Smooth muscle cell (in vitro differentiated cells): ENCODE measurements around the gene AQP4. TPM values are rescaled to one million over a fixed set of nuclear protein-coding genes. Genes with fewer than 3 reads are reported as not detected.

Experiments used
- DNase-seq: peaks from one replicate; lab custom pipeline; 2025; ENCODE audit not compliant: unreplicated experiment; lab: John Stamatoyannopoulos, UW
- H2AFZ ChIP-seq: fragments of 200-600 bp; sonication (generic); 2 replicates; pipeline ENCODE4 v1.6.0; 2016; ENCODE audit warnings: antibody characterized with exemption, low read depth, mild to moderate bottlenecking
- H3F3A ChIP-seq: fragments of 200-600 bp; sonication (generic); 2 replicates; pipeline ENCODE4 v1.6.0; 2017; ENCODE audit warnings: antibody characterized with exemption, low read depth
- H3K27ac ChIP-seq: fragments of 200-600 bp; sonication (generic); 2 replicates; pipeline ENCODE4 v1.5.1; 2016; ENCODE audit warnings: low read depth, mild to moderate bottlenecking
- H3K27me3 ChIP-seq: fragments of 200-600 bp; sonication (generic); 2 replicates; pipeline ENCODE4 v1.6.1; 2016; ENCODE audit warnings: low read depth, mild to moderate bottlenecking
- H3K36me3 ChIP-seq: fragments of 200-600 bp; sonication (generic); 2 replicates; pipeline ENCODE4 v1.5.1; 2016; ENCODE audit warnings: low read depth
- H3K4me1 ChIP-seq: fragments of 200-600 bp; sonication (generic); 2 replicates; pipeline ENCODE4 v1.5.1; 2016; ENCODE audit warnings: low read depth
- H3K4me2 ChIP-seq: fragments of 200-600 bp; sonication (generic); 2 replicates; pipeline ENCODE4 v1.6.0; 2016; ENCODE audit warnings: mild to moderate bottlenecking
- H3K4me3 ChIP-seq: fragments of 200-600 bp; sonication (generic); 2 replicates; pipeline ENCODE4 v1.5.1; 2016; ENCODE audit warnings: mild to moderate bottlenecking
- H3K79me2 ChIP-seq: fragments of 200-600 bp; sonication (generic); 2 replicates; pipeline ENCODE4 v1.6.0; 2016; ENCODE audit warnings: low read depth, mild to moderate bottlenecking
- H3K9ac ChIP-seq: fragments of 200-600 bp; sonication (generic); 2 replicates; pipeline ENCODE4 v1.6.0; 2016; ENCODE audit warnings: low read depth
- H3K9me3 ChIP-seq: fragments of 200-600 bp; sonication (generic); replicated peaks from 2 replicates; pipeline ENCODE4 v1.5.1; 2016; ENCODE audit warnings: low read depth
- H4K20me1 ChIP-seq: fragments of 200-600 bp; sonication (generic); 2 replicates; pipeline ENCODE4 v1.6.0; 2016; ENCODE audit warnings: low read depth
- CTCF ChIP-seq: fragments of 200-600 bp; sonication (generic); IDR thresholded peaks from 2 replicates; pipeline ENCODE4 v1.5.1; 2017; ENCODE audit warnings: borderline replicate concordance, mild to moderate bottlenecking, antibody characterized with exemption; ENCODE audit not compliant: insufficient read depth, poor library complexity, severe bottlenecking
- WGBS: methylation state at CpG from one replicate; pipeline ENCODE4 v1.1.7; 2016; ENCODE audit warnings: low lambda C conversion rate; 5-methylcytosine and 5-hydroxymethylcytosine counted together
- polyA plus RNA-seq: library from polyadenylated mRNA; unstranded; fragments of >200 nt; fragmentation: Nextera tagmentation; extraction: Ambion mirVana; gene quantifications from 2 replicates; pipeline ENCODE4 v1.2.1, GENCODE V29; 2016
- total RNA-seq: library from RNA; depleted of rRNA; stranded (reverse); fragments of >200 nt; gene quantifications from 2 replicates; pipeline ENCODE4 v1.2.3, GENCODE V29; 2014

Gene AQP4
- total and polyA plus RNA-seq, 2 experiments from 2014 or later: not detected

DNA sequence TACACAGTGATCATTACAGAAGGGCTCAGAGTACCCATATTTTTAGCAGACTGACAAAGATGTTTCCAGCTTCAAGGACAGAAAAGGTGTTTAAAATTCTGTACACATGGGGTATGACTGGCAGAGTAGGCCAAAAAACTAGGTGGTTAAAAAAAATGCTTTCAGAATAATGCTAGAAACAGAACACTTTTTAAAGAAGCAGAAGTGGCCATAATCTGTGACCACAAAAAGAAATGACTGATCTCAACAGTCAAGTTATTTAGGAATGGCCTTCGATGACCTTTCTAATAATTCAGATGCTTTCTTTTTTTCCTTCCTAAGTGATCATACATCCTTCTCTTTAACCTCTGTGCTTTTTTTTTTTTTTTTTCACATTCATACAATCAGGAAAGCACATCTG lies 4.1 kb upstream of the AQP4 start:
- no peak for DNase-seq
- H2AFZ ChIP-seq: peak overlapping the region; percentile 7
- peaks cover 5% of the 10 kb centered on the region for H3K27me3 ChIP-seq
- H4K20me1 ChIP-seq: no peaks in the 10 kb centered on the region
- H3K36me3 ChIP-seq: no peaks in the 10 kb centered on the region
- H3K4me2 ChIP-seq: peak overlapping the region; percentile 49
- no peaks in the 10 kb centered on the region for H3K4me1 ChIP-seq
- no peaks in the 10 kb centered on the region for H3K9me3 ChIP-seq
- H3F3A ChIP-seq: no peaks in the 10 kb centered on the region
- no peak for TF ChIP-seq CTCF
- no peaks in the 10 kb centered on the region for H3K79me2 ChIP-seq
- H3K9ac ChIP-seq: no peak overlapping the region
- WGBS: 93% methylated on average over 1 of the region's 1 CpG
- no peak overlapping the region for H3K4me3 ChIP-seq
- peak overlapping the region; percentile 47 for H3K27ac ChIP-seq

- WGBS: 12% methylated on average over 6 of the region's 6 CpGs
- H3K4me2 ChIP-seq: peak overlapping the region; percentile 49
- H3F3A ChIP-seq: no peaks in the 10 kb centered on the region
- H3K4me1 ChIP-seq: no peaks in the 10 kb centered on the region
- H3K27ac ChIP-seq: peak overlapping the region; percentile 47
- H3K79me2 ChIP-seq: no peaks in the 10 kb centered on the region
- H2AFZ ChIP-seq: peak overlapping the region; percentile 7
- peaks cover 11% of the 10 kb centered on the region for H3K27me3 ChIP-seq
- H3K9ac ChIP-seq: no peak overlapping the region
- DNase-seq: no peak
- H3K4me3 ChIP-seq: no peak overlapping the region
- H4K20me1 ChIP-seq: no peaks in the 10 kb centered on the region
- H3K36me3 ChIP-seq: no peaks in the 10 kb centered on the region
- no peak for TF ChIP-seq CTCF
- H3K9me3 ChIP-seq: no peaks in the 10 kb centered on the region
These were observed 3.6 kb upstream of the AQP4 start for GRCh38 chr18:26868968-26869586.

DNA sequence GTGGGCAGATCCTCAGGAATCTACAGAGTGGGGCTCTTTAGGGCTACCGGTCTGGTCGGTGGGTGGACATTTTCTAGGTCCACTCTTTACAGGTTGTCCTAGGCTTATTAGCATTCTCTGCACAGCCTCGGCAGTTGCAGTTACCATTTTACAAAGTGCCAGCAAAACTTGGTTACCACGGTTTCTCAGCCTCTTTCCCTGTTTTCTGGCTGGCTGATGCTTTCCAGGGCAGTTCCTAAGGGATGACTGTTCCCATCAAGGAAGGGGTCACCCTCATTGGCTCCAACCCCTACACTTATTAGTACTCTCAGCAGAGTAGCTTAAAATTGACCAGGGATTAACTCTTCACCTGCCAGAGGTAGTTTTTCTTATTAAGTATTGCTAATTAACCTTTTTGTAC lies 2.0 kb upstream of the AQP4 start:
- H3K9me3 ChIP-seq: no peaks in the 10 kb centered on the region
- H3K4me3 ChIP-seq: no peak overlapping the region
- no peak overlapping the region for H3K9ac ChIP-seq
- DNase-seq: no peak
- no peak for TF ChIP-seq CTCF
- no peaks in the 10 kb centered on the region for H3K79me2 ChIP-seq
- H4K20me1 ChIP-seq: no peaks in the 10 kb centered on the region
- H3K27me3 ChIP-seq: peaks cover 24% of the 10 kb centered on the region
- H3K27ac ChIP-seq: no peak overlapping the region
- no peak overlapping the region for H3K4me2 ChIP-seq
- peaks cover 4% of the 10 kb centered on the region for H3K4me1 ChIP-seq
- no peaks in the 10 kb centered on the region for H3K36me3 ChIP-seq
- 59% methylated on average over 4 of the region's 4 CpGs for WGBS
- H3F3A ChIP-seq: no peaks in the 10 kb centered on the region
- no peak overlapping the region for H2AFZ ChIP-seq

DNA sequence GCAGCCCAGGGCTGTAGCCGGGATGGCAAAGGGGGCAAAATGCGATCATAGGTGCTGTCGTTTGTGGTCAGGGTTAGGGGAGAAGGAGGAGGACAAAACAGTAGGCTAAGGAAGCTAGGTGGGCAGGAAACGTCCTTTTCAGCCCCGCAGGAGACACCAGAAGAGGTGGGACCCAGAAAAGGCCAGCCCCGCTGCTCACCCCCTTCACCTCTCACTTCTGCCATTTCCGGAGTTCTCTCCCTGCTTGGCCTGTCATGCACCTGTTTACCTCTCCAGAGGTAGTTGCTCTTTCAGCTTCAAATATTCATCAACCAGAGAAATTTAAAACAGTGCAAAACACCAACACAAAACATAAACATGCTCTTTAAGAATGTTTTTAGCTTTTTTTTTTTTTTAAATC lies 849 bp downstream of the AQP4 start:
- Histone ChIP-seq H3F3A (no peaks in the 10 kb centered on the region), H3K9ac (no peak overlapping the region), H2AFZ (no peak overlapping the region), H3K4me2 (no peak overlapping the region), H3K27ac (no peak overlapping the region), H3K79me2 (no peaks in the 10 kb centered on the region), H4K20me1 (no peaks in the 10 kb centered on the region), H3K36me3 (no peaks in the 10 kb centered on the region), H3K9me3 (no peaks in the 10 kb centered on the region), H3K4me1 (peaks cover 4% of the 10 kb centered on the region), H3K4me3 (no peak overlapping the region), H3K27me3 (peaks cover 24% of the 10 kb centered on the region)
- WGBS: 71% methylated on average over 7 of the region's 7 CpGs
- TF ChIP-seq CTCF: no peak
- no peak for DNase-seq
